ENCODE data around the gene CCDC171.

The CCDC171 gene

DNA sequence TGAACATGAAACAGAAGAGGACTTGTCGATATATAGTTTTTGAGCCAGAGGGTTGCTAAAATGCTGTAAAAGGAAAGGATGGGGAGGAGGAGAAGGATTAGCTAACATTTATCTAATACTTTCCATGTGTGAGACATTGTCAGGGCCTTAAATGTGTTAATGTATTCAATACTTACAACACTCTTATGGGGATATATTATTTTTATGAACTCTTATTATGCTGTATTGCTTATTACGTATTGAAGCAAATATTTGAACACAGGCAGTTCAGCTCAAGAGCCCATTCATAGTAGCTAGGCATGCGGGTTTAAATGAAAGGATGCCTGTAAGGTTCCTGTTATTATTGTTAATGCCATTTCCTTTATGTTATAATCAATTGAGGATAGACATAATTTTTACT is 391.5 kb downstream of the CCDC171 start:
- H3K9ac ChIP-seq (ENCODE audit: insufficient read length) = peak overlapping the region; percentile 32
- peak overlapping the region; percentile 59 for H3K4me3 ChIP-seq
- no peak for DNase-seq (ENCODE audit: low read depth, low spot score)
- peaks cover 54% of the 10 kb centered on the region for H3K36me3 ChIP-seq (ENCODE audit: insufficient read depth, low read length)
- no peak for TF ChIP-seq EZH2 (IDR thresholded peaks at IDR 0.05)
- no peak for TF ChIP-seq POLR2AphosphoS5 (IDR thresholded peaks at IDR 0.05; ENCODE audit: borderline replicate concordance, low read depth, low read length)
- TF ChIP-seq FOXP2 (optimal IDR thresholded peaks at IDR 0.05; ENCODE audit: control extremely low read depth, extremely low read length, insufficient read depth) = no peak
- H3K9me3 ChIP-seq (ENCODE audit: low read depth, low read length) = no peaks in the 10 kb centered on the region; the same call in 1 of the 2 replicates
- peak overlapping the region; percentile 84 for H3K27ac ChIP-seq

DNA sequence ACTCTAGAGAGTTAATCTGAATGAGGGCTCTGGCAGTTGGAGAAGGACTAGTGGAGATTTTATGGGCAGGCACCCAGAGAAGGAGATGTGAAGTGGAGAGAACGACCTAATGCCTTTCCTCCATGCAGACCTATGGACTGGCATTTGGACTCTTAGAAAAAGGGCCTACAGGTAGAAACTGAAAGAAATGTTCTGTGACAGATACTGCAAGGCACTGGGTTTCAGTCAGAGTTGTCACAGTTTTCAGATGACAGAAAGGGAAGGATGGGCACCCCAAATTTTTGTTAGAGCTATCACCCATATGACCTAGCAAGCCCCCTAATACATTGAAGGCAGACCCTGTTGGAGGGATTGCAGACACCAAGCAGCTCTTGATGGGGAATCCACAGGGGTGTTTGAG is 406.8 kb downstream of the CCDC171 start:
- TF ChIP-seq EZH2 (IDR thresholded peaks at IDR 0.05) (no peak), FOXP2 (optimal IDR thresholded peaks at IDR 0.05; ENCODE audit: control extremely low read depth, extremely low read length, insufficient read depth) (no peak), POLR2AphosphoS5 (IDR thresholded peaks at IDR 0.05; ENCODE audit: borderline replicate concordance, low read depth, low read length) (no peak)
- Histone ChIP-seq H3K36me3 (ENCODE audit: insufficient read depth, low read length) (peaks cover 77% of the 10 kb centered on the region), H3K9ac (ENCODE audit: insufficient read length) (no peak overlapping the region), H3K9me3 (ENCODE audit: low read depth, low read length) (no peaks in the 10 kb centered on the region), H3K4me3 (no peak overlapping the region), H3K27ac (peak overlapping the region; percentile 33)
- DNase-seq (ENCODE audit: low read depth, low spot score) = no peak

DNA sequence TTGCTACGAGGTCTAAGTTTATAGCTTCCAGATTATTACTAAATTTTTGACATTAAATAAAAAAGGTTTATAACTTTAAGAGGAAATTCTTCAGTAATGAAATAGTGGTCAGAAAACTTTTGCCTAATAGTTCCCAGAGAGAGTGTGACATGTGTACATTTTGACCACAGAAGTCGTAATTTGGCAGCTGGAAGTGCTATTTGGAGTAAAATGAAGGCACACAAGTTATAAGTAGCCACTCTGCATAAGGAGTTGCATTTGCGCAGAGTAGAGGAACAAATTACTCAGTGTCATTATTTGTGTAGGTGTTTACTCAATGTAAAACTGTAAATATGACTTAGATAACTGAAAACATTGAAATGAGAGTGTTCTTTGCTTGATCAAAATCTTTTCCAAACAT is 408.4 kb downstream of the CCDC171 start:
- Histone ChIP-seq H3K4me3 (no peak overlapping the region), H3K9ac (ENCODE audit: insufficient read length) (no peak overlapping the region), H3K9me3 (ENCODE audit: low read depth, low read length) (no peaks in the 10 kb centered on the region), H3K27ac (0 out of 2 replicates have a peak overlapping the region, but pooled peaks have one; percentile 0), H3K36me3 (ENCODE audit: insufficient read depth, low read length) (peaks cover 79% of the 10 kb centered on the region)
- no peak for TF ChIP-seq EZH2 (IDR thresholded peaks at IDR 0.05)
- no peak; the same call in 1 of the 2 replicates for TF ChIP-seq POLR2AphosphoS5 (IDR thresholded peaks at IDR 0.05; ENCODE audit: borderline replicate concordance, low read depth, low read length)
- no peak for TF ChIP-seq FOXP2 (optimal IDR thresholded peaks at IDR 0.05; ENCODE audit: control extremely low read depth, extremely low read length, insufficient read depth)
- DNase-seq (ENCODE audit: low read depth, low spot score) = no peak

DNA sequence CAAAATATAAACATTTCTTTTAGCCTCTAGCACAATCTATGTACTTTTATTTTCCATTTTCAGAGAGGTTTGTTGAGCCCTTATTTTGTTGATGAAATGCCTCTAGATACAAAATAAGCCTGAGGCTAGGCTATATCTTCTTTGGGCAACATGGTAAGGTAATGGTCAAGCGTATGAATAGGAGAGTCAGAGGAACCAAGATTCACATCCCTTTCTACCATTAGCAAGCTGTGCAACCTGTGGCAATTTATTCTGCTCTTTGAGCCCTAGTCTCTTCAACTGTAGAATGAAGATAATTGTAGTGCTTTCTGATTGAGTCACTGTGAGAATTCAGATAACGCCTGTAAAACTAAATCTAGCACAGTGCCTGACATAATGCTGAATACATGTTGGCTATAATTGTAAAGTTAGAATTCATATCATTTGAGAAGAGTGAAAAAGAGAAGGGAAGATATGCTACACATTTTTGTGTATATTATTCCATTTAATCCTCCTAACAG is 412.5 kb downstream of the CCDC171 start:
- no peak for DNase-seq (ENCODE audit: low read depth, low spot score)
- no peak overlapping the region for H3K27ac ChIP-seq
- no peak overlapping the region for H3K4me3 ChIP-seq
- no peaks in the 10 kb centered on the region for H3K9me3 ChIP-seq (ENCODE audit: low read depth, low read length)
- H3K36me3 ChIP-seq (ENCODE audit: insufficient read depth, low read length) = peaks cover 64% of the 10 kb centered on the region
- H3K9ac ChIP-seq (ENCODE audit: insufficient read length) = no peak overlapping the region
- TF ChIP-seq EZH2 (IDR thresholded peaks at IDR 0.05) = no peak
- no peak for TF ChIP-seq POLR2AphosphoS5 (IDR thresholded peaks at IDR 0.05; ENCODE audit: borderline replicate concordance, low read depth, low read length)
- no peak for TF ChIP-seq FOXP2 (optimal IDR thresholded peaks at IDR 0.05; ENCODE audit: control extremely low read depth, extremely low read length, insufficient read depth)

DNA sequence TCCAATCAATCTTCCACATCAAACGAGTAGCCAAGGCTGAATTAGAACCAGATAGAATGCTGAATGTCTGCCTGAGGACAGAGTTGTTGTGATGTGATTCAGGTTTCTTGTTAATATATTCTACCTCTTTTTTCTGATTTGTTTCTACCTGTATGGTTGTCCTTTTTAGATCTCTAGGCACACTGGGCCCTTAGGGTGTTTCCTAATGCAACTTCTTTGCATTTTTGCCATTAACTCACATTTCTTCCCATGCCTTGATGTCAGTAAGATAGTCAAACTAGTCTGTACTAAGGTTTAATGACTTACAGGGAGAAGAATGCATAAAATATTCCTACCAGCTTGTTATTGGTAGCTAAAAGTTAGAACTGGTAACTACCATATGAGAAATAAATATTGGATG is 413.6 kb downstream of the CCDC171 start:
- TF ChIP-seq FOXP2 (optimal IDR thresholded peaks at IDR 0.05; ENCODE audit: control extremely low read depth, extremely low read length, insufficient read depth) (no peak), POLR2AphosphoS5 (IDR thresholded peaks at IDR 0.05; ENCODE audit: borderline replicate concordance, low read depth, low read length) (no peak), EZH2 (IDR thresholded peaks at IDR 0.05) (no peak)
- DNase-seq (ENCODE audit: low read depth, low spot score) = no peak
- H3K9ac ChIP-seq (ENCODE audit: insufficient read length) = no peak overlapping the region
- H3K4me3 ChIP-seq = no peak overlapping the region
- H3K36me3 ChIP-seq (ENCODE audit: insufficient read depth, low read length) = peaks cover 66% of the 10 kb centered on the region
- H3K9me3 ChIP-seq (ENCODE audit: low read depth, low read length) = no peaks in the 10 kb centered on the region
- H3K27ac ChIP-seq = no peak overlapping the region

DNA sequence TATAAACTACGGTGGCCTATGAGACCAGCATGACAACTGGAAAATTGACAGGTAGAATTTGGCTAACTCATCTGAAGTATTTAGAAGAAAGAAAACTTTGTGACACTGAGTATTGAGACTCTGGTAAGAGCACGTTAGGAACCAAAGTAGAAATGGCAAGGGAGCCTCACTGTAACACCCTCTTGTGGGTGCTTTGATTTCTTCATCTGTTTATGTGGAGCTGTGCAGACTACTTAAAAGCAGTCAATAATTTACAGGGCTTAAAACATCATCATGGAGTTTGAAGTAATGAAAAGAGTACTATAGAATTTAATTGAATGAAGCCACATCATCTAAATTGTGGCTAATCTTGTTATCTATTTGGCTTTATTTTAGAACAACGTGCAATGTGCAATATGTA is 414.2 kb downstream of the CCDC171 start:
- H3K4me3 ChIP-seq = no peak overlapping the region
- TF ChIP-seq FOXP2 (optimal IDR thresholded peaks at IDR 0.05; ENCODE audit: control extremely low read depth, extremely low read length, insufficient read depth) (no peak), POLR2AphosphoS5 (IDR thresholded peaks at IDR 0.05; ENCODE audit: borderline replicate concordance, low read depth, low read length) (no peak), EZH2 (IDR thresholded peaks at IDR 0.05) (no peak)
- no peak overlapping the region for H3K27ac ChIP-seq
- no peak overlapping the region for H3K9ac ChIP-seq (ENCODE audit: insufficient read length)
- no peaks in the 10 kb centered on the region for H3K9me3 ChIP-seq (ENCODE audit: low read depth, low read length)
- H3K36me3 ChIP-seq (ENCODE audit: insufficient read depth, low read length) = peaks cover 70% of the 10 kb centered on the region
- no peak for DNase-seq (ENCODE audit: low read depth, low spot score)

DNA sequence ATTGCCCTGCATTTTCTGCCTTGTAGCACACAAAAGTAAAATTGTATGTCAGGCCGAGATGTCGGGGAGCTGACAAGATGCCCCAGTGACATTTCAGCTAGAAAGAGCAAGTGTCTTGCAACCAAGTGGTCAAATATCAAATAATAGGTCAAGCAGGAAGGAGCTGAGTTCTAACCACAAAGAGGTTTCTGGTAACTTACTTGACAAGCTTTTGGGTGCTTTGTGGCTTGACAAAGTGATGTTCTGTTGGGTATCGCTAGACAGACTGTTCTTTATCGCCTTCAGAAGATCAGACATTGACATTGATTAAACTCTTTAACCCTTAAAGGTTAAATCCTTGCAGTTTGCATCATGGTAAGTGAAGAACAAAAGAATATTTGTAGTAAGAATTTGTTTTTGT is 419.9 kb downstream of the CCDC171 start:
- Histone ChIP-seq H3K9ac (ENCODE audit: insufficient read length) (no peak overlapping the region), H3K27ac (no peak overlapping the region), H3K36me3 (ENCODE audit: insufficient read depth, low read length) (peaks cover 76% of the 10 kb centered on the region), H3K9me3 (ENCODE audit: low read depth, low read length) (no peaks in the 10 kb centered on the region), H3K4me3 (no peak overlapping the region)
- no peak for DNase-seq (ENCODE audit: low read depth, low spot score)
- TF ChIP-seq POLR2AphosphoS5 (IDR thresholded peaks at IDR 0.05; ENCODE audit: borderline replicate concordance, low read depth, low read length) (no peak), EZH2 (IDR thresholded peaks at IDR 0.05) (no peak), FOXP2 (optimal IDR thresholded peaks at IDR 0.05; ENCODE audit: control extremely low read depth, extremely low read length, insufficient read depth) (no peak)

DNA sequence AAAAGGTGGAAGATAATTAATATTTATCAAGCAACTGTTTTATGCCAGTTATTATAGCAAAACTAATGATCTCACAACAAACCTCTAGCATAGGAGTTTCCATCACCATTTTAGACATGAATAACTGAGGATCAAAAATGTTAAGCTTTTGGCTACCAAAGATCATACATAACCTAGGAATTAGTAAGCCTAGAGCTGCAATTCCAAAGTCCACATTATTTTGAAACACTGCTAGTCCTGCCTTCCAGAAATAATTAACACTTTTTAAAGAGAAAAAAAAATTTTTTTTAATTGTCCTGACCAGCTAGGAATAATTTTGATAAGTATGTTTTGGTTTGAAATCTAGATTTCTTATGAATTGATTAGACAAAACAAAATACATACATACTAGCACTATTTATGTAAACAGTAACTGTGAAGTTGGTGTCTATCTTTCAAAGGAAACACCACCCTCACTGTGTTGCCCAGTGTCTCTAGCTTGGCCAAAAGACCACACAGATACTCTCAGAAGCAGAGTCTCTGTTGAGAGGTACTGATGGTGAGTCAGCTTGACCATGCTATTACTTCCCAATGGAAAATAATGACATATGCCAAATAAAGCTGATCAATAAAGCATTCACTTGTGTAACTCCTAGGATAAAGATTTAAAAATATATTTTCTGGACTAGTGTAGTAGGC is 422.4 kb downstream of the CCDC171 start:
- Histone ChIP-seq H3K4me3 (no peak overlapping the region), H3K9me3 (ENCODE audit: low read depth, low read length) (no peaks in the 10 kb centered on the region), H3K9ac (ENCODE audit: insufficient read length) (no peak overlapping the region), H3K36me3 (ENCODE audit: insufficient read depth, low read length) (peaks cover 78% of the 10 kb centered on the region), H3K27ac (no peak overlapping the region)
- TF ChIP-seq POLR2AphosphoS5 (IDR thresholded peaks at IDR 0.05; ENCODE audit: borderline replicate concordance, low read depth, low read length) (no peak), EZH2 (IDR thresholded peaks at IDR 0.05) (no peak), FOXP2 (optimal IDR thresholded peaks at IDR 0.05; ENCODE audit: control extremely low read depth, extremely low read length, insufficient read depth) (no peak)
- DNase-seq (ENCODE audit: low read depth, low spot score) = no peak

All from SK-N-MC (cell line).